Type B pancreatic cell (in vitro differentiated cells): ENCODE data around the gene VCP. TPM values are rescaled to one million over a fixed set of nuclear protein-coding genes. Genes with fewer than 3 reads are reported as not detected.
"Not testable (repeated sequence)": the region's sequence is repeated elsewhere in the genome, so short reads cannot be mapped to it uniquely, and the experiment has no call there.

ENCODE experiments used
- DNase-seq: peaks from one replicate; pipeline ENCODE4 v3.0.0; 2021; ENCODE audit warnings: mixed read lengths; ENCODE audit not compliant: unreplicated experiment; ENCODE audit errors: extremely low spot score
- H3K27ac Mint-ChIP-seq: 2 replicates; pipeline ENCODE4 v1.8.0; 2021; ENCODE audit warnings: mild to moderate bottlenecking, mixed read lengths
- H3K27me3 Mint-ChIP-seq: 2 replicates; pipeline ENCODE4 v1.8.0; 2021; ENCODE audit warnings: mixed read lengths
- H3K36me3 Mint-ChIP-seq: 2 replicates; pipeline ENCODE4 v1.8.0; 2021; ENCODE audit warnings: mixed read lengths
- H3K4me1 Mint-ChIP-seq: one replicate; pipeline ENCODE4 v1.8.0; 2021; ENCODE audit warnings: mixed read lengths; ENCODE audit not compliant: unreplicated experiment
- H3K4me3 Mint-ChIP-seq: 2 replicates; pipeline ENCODE4 v1.8.0; 2021; ENCODE audit warnings: mild to moderate bottlenecking, mixed read lengths
- H3K9me3 Mint-ChIP-seq: 2 replicates; pipeline ENCODE4 v1.8.0; 2021; ENCODE audit warnings: mixed read lengths
- total RNA-seq: library from RNA; stranded (reverse); gene quantifications from 2 replicates; pipeline ENCODE4 v1.2.1, GENCODE V29; 2021; ENCODE audit warnings: low replicate concordance
- TF ChIP-seq, protein P1 (sequence below): fragments of 200-600 bp; sonication (generic); conservative IDR thresholded peaks from 2 replicates; pipeline ENCODE4 v1.5.0; 2021; ENCODE audit warnings: antibody characterized with exemption, mild to moderate bottlenecking

The VCP gene
- total RNA-seq, 1 donor from 2014 or later = 285 TPM

DNA sequence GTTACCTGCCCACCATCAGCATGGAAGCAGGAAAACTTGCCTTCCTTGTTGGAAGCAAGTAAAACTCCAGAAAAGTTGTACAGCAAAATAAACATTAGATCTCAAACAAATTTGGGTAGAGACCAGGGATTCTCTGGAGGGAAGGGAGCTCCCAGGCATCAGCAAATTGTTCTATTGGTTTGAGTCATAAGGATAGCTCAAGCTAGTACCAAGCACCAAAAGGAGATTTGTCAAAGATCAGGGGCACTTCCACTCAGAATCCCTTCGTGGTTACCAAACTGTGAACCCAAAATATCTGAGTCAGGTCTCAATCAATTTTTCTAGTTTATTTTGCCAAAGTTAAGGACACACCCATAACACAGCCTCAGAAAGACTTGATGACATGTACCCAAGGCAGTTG lies 45.1 kb downstream of the VCP start:
- H3K4me1 Mint-ChIP-seq = peaks cover 33% of the 10 kb centered on the region
- H3K27ac Mint-ChIP-seq = no peak overlapping the region
- TF ChIP-seq, protein P1, sequence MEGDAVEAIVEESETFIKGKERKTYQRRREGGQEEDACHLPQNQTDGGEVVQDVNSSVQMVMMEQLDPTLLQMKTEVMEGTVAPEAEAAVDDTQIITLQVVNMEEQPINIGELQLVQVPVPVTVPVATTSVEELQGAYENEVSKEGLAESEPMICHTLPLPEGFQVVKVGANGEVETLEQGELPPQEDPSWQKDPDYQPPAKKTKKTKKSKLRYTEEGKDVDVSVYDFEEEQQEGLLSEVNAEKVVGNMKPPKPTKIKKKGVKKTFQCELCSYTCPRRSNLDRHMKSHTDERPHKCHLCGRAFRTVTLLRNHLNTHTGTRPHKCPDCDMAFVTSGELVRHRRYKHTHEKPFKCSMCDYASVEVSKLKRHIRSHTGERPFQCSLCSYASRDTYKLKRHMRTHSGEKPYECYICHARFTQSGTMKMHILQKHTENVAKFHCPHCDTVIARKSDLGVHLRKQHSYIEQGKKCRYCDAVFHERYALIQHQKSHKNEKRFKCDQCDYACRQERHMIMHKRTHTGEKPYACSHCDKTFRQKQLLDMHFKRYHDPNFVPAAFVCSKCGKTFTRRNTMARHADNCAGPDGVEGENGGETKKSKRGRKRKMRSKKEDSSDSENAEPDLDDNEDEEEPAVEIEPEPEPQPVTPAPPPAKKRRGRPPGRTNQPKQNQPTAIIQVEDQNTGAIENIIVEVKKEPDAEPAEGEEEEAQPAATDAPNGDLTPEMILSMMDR = no peak
- peaks cover 5% of the 10 kb centered on the region for H3K9me3 Mint-ChIP-seq
- H3K36me3 Mint-ChIP-seq = peaks cover 22% of the 10 kb centered on the region
- no peaks in the 10 kb centered on the region for H3K27me3 Mint-ChIP-seq
- no peak overlapping the region for H3K4me3 Mint-ChIP-seq
- no peak for DNase-seq

DNA sequence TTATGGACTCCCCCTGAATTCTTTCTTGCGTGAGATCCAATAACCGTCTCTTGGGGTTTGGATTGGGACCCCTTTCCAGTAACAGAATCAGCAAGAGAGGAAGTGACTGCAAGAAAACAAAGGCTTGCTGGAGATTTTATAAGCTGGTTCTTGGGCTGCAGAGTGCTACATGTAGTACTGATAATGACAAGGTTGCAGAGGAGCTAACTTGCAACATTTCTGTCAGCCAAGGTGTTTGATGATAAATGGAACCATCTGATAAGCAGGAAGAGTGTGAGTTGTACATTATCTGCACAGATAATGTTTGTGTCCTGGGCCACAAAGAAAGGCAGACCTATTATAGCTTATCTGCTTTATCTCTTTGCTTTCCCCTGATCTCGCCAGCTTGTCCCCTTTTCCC lies 45.8 kb downstream of the VCP start:
- TF ChIP-seq, protein P1 = no peak
- DNase-seq = no peak
- Mint-ChIP-seq H3K9me3 (peaks cover 5% of the 10 kb centered on the region), H3K36me3 (peaks cover 27% of the 10 kb centered on the region), H3K4me3 (no peak overlapping the region), H3K27me3 (no peaks in the 10 kb centered on the region), H3K27ac (peak overlapping the region; percentile 81), H3K4me1 (peaks cover 33% of the 10 kb centered on the region)

DNA sequence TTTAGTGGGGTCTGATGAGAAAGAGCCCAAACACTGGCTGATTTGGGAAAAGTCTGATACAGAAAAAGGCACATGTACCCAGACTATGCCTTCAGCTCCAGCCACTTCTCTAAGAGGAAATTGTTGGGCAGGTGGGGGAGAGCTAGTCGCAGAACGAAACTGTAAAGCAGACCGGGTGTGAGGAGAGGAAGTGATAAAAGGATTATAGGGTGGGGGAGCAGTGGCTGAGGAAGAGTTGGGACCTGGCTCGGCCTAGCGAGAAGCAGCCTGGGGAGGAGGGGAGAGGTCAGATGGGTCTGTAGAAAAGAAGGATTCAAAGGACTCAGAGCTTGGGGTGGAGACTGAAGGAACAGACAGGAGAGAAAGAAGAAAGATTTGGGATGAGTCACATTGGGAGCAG lies 49.0 kb downstream of the VCP start:
- not testable (repeated sequence) for DNase-seq, H3K9me3 Mint-ChIP-seq, H3K27ac Mint-ChIP-seq, H3K4me3 Mint-ChIP-seq, H3K27me3 Mint-ChIP-seq
- Mint-ChIP-seq H3K36me3 (peaks cover 37% of the 10 kb centered on the region), H3K4me1 (peaks cover 27% of the 10 kb centered on the region)

DNA sequence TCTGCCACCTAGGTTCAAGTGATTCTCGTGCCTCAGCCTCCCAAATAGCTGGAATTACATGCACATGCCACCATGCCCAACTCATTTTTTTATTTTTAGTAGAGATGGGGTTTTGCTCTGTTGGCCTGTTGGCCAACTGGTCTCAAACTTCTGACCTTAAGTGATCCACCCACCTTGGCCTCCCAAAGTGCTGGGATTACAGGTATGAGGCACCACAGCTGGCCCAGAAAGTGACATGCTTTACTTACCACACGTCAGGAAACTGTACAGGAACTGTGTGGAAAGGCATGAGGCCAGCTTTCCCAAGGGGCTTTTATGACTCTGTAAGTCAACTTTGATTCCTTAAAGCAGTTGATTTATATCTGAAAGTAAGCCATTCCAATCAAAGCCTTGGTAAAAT lies 57.9 kb downstream of the VCP start:
- Mint-ChIP-seq H3K9me3 (peaks cover 16% of the 10 kb centered on the region), H3K36me3 (peaks cover 25% of the 10 kb centered on the region)

DNA sequence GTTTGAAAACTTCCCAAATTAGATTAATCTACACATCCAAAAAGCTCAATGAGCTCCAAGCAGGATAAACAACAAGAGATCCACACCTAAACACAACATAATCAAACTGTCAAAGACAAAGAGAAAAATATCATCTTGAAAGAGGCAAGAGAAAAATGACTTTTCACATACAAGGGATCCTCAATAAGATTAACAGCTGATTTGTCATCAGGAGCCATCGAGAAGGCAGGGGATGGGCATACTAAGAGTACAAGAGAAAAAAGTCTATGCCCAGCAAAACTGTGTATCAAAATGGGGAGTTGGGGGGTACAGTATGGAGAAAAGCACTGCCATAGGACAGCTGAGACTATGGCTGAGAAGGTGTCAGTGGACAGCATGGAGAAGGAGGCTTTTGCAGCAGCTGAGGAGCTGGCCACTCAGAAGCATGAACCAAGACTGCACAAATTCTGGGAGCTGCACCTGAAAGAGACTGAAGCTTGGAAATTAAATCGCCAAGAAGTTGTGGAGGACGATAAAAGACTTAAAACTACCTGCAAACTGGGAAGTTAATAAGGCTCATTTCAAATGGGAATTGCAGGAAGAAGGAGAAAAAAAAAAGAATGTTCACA lies 62.0 kb downstream of the VCP start:
- DNase-seq = no peak
- H3K4me3 Mint-ChIP-seq = no peak overlapping the region
- H3K9me3 Mint-ChIP-seq = peaks cover 8% of the 10 kb centered on the region
- H3K4me1 Mint-ChIP-seq = no peaks in the 10 kb centered on the region
- H3K36me3 Mint-ChIP-seq = peaks cover 23% of the 10 kb centered on the region
- H3K27ac Mint-ChIP-seq = no peak overlapping the region
- TF ChIP-seq, protein P1 = no peak
- H3K27me3 Mint-ChIP-seq = peaks cover 9% of the 10 kb centered on the region

More for the DNA sequence above, 57.9 kb downstream of the VCP start:
- no peak overlapping the region for H3K4me3 Mint-ChIP-seq
- H3K27ac Mint-ChIP-seq = no peak overlapping the region
- H3K4me1 Mint-ChIP-seq = no peaks in the 10 kb centered on the region
- no peaks in the 10 kb centered on the region for H3K27me3 Mint-ChIP-seq
- TF ChIP-seq, protein P1 = no peak
- no peak for DNase-seq

Other genes with a start within 250 kb of the VCP start
- 0.19 and 0.88 TPM in 2 replicates for gene PHF24, start 114.3 kb downstream of the VCP start, total RNA-seq
- 4.8 and 12.2 TPM in 2 replicates for gene DNAJB5, start 82.9 kb downstream of the VCP start, total RNA-seq
- gene FANCG, start 7.3 kb upstream of the VCP start, total RNA-seq = 33.9 and 72.6 TPM in 2 replicates
- 24.6 and 28.1 TPM in 2 replicates for gene PIGO, start 24.0 kb upstream of the VCP start, total RNA-seq
- 115 and 149 TPM in 2 replicates for gene STOML2, start 30.5 kb upstream of the VCP start, total RNA-seq
- 15.6 and 23.3 TPM in 2 replicates for gene ATOSB, start 43.2 kb upstream of the VCP start, total RNA-seq
- gene UNC13B, start 89.4 kb upstream of the VCP start, total RNA-seq = 48.9 and 62.1 TPM in 2 replicates